Effector CD8-positive, alpha-beta T cell (primary cell): ENCODE measurements around the gene KCNS1.
"Not testable (repeated sequence)": the region's sequence is repeated elsewhere in the genome, so short reads cannot be mapped to it uniquely, and the experiment has no call there.

ENCODE experiments used
- DNase-seq: peaks from one replicate; lab custom pipeline; 2025; lab: John Stamatoyannopoulos, UW
- total RNA-seq, 4 experiments: gene quantifications; one replicate each; lab custom pipeline; 2026; lab: John Stamatoyannopoulos, UW

Gene KCNS1
- total RNA-seq = 0 to 0.29 (median 0.13) reads per million in 4 experiments

- no peak for DNase-seq
Measured at GRCh38 chr20:45100563-45101245, at the start of gene KCNS1. TSS of gene KCNS1 (minus strand) at chr20:45101127. CDS start at chr20:45099236, 1,891 bp downstream.

- DNase-seq = no peak
Measured at GRCh38 chr20:45149062-45149461, 48.1 kb upstream of the KCNS1 start.

- no peak for DNase-seq
Measured at GRCh38 chr20:45140836-45141235, 39.9 kb upstream of the KCNS1 start.

GRCh38 chr20:45139733-45140375, 38.9 kb upstream of the KCNS1 start:
- DNase-seq = not testable (repeated sequence)

GRCh38 chr20:45138561-45139300, 37.8 kb upstream of the KCNS1 start:
- DNase-seq = no peak

GRCh38 chr20:45136911-45137310, 36.0 kb upstream of the KCNS1 start:
- no peak for DNase-seq

- DNase-seq = no peak
Measured at GRCh38 chr20:45128099-45128498, 27.2 kb upstream of the KCNS1 start.

- DNase-seq = no peak
Measured at GRCh38 chr20:45124365-45124764, 23.4 kb upstream of the KCNS1 start, which contains the start of gene WFDC12. TSS of gene WFDC12 (minus strand) at chr20:45124465. CDS start at chr20:45124447, 18 bp downstream.

- DNase-seq = no peak
Measured at GRCh38 chr20:45121388-45121787, 20.5 kb upstream of the KCNS1 start.

- DNase-seq = no peak
Measured at GRCh38 chr20:45119556-45120266, 18.8 kb upstream of the KCNS1 start.

- no peak for DNase-seq
Measured at GRCh38 chr20:45118028-45118427, 17.1 kb upstream of the KCNS1 start.

- DNase-seq = no peak
Measured at GRCh38 chr20:45117581-45117980, 16.7 kb upstream of the KCNS1 start.

- no peak for DNase-seq
Measured at GRCh38 chr20:45115829-45116228, 14.9 kb upstream of the KCNS1 start.

GRCh38 chr20:45115386-45115774, 14.5 kb upstream of the KCNS1 start:
- no peak for DNase-seq

GRCh38 chr20:45114465-45115385, 13.8 kb upstream of the KCNS1 start, which contains the start of gene WFDC5:
TSS of gene WFDC5 (minus strand) at chr20:45115174. CDS start at chr20:45115083, 91 bp downstream.
- no peak for DNase-seq

GRCh38 chr20:45113865-45114264, 12.9 kb upstream of the KCNS1 start:
- DNase-seq = no peak

GRCh38 chr20:45112754-45113153, 11.8 kb upstream of the KCNS1 start:
- DNase-seq = no peak

- DNase-seq = no peak
Measured at GRCh38 chr20:45111799-45112471, 11.0 kb upstream of the KCNS1 start.

- no peak for DNase-seq
Measured at GRCh38 chr20:45111285-45111684, 10.4 kb upstream of the KCNS1 start.

- DNase-seq = no peak
Measured at GRCh38 chr20:45110301-45110700, 9.4 kb upstream of the KCNS1 start.
